ENCODE measurements around the gene RTKN2.

DNA sequence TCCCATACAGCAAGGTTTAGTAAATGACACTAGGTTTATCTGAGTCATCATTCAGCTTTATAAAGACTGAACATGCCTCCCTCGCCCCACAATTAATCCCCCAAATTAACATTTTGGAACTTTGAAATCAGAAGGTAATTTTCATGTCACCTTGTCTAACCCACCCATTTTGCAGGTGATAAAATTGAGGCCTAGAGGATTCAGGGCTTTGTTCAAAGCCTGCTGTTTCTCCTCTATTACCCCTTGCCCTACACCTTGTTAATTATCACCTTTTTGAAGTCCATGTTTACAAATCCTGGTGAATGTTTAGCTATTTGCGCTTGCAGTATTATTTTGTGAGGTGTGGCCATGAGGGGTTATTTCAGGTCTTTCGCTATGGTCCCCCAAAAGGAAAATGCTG is 120.5 kb downstream of the RTKN2 start:
- TF ChIP-seq ZNF507 (tag; conservative IDR thresholded peaks at IDR 0.05) (no peak), CCNT2 (IDR thresholded peaks at IDR 0.05; ENCODE audit: borderline replicate concordance, extremely low read depth, insufficient read length, low read depth, low read length) (no peak), POLR2H (tag; IDR thresholded peaks at IDR 0.05; ENCODE audit: low read depth) (no peak), TEAD2 (tag; IDR thresholded peaks at IDR 0.05) (no peak), YY1 (IDR thresholded peaks at IDR 0.05; ENCODE audit: borderline replicate concordance in 1 of 3, control insufficient read depth in 1 of 3, extremely low read depth in 1 of 3, insufficient read depth in 3 of 3, insufficient read length in 1 of 3, insufficient replicate concordance in 2 of 3, low read depth in 1 of 3, low read length in 2 of 3) (no peak), NFRKB (IDR thresholded peaks at IDR 0.05; ENCODE audit: low read depth) (no peak), SAP30 (IDR thresholded peaks at IDR 0.05; ENCODE audit: borderline replicate concordance, insufficient read depth, low read depth, low read length, poor library complexity, severe bottlenecking) (no peak), CHD4 (IDR thresholded peaks at IDR 0.05; ENCODE audit: insufficient read depth, insufficient replicate concordance, low read depth, low read length, poor library complexity, severe bottlenecking) (no peak), JUN (IDR thresholded peaks at IDR 0.05; ENCODE audit: borderline replicate concordance, low read depth, low read length) (no peak), JUN (CRISPR knock-in tag; IDR thresholded peaks at IDR 0.05; ENCODE audit: borderline replicate concordance) (no peak), SMAD3 (CRISPR knock-in tag; conservative IDR thresholded peaks at IDR 0.05) (no peak)
- TF ChIP-seq, protein P1, sequence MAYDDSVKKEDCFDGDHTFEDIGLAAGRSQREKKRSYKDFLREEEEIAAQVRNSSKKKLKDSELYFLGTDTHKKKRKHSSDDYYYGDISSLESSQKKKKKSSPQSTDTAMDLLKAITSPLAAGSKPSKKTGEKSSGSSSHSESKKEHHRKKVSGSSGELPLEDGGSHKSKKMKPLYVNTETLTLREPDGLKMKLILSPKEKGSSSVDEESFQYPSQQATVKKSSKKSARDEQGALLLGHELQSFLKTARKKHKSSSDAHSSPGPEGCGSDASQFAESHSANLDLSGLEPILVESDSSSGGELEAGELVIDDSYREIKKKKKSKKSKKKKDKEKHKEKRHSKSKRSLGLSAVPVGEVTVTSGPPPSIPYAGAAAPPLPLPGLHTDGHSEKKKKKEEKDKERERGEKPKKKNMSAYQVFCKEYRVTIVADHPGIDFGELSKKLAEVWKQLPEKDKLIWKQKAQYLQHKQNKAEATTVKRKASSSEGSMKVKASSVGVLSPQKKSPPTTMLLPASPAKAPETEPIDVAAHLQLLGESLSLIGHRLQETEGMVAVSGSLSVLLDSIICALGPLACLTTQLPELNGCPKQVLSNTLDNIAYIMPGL (CRISPR knock-in tag; IDR thresholded peaks at IDR 0.05), result no peak
- TF ChIP-seq, protein P2, sequence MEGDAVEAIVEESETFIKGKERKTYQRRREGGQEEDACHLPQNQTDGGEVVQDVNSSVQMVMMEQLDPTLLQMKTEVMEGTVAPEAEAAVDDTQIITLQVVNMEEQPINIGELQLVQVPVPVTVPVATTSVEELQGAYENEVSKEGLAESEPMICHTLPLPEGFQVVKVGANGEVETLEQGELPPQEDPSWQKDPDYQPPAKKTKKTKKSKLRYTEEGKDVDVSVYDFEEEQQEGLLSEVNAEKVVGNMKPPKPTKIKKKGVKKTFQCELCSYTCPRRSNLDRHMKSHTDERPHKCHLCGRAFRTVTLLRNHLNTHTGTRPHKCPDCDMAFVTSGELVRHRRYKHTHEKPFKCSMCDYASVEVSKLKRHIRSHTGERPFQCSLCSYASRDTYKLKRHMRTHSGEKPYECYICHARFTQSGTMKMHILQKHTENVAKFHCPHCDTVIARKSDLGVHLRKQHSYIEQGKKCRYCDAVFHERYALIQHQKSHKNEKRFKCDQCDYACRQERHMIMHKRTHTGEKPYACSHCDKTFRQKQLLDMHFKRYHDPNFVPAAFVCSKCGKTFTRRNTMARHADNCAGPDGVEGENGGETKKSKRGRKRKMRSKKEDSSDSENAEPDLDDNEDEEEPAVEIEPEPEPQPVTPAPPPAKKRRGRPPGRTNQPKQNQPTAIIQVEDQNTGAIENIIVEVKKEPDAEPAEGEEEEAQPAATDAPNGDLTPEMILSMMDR (IDR thresholded peaks at IDR 0.05 in 2 of 3, conservative IDR thresholded peaks at IDR 0.05 in 1 of 3; ENCODE audit: insufficient read depth in 2 of 3, low read depth in 1 of 3, low read length in 3 of 3), result no peak

Data from K562 (cell line).